ENCODE results near the gene CLSTN2. TPM values are rescaled to one million over a fixed set of nuclear protein-coding genes. Genes with fewer than 3 reads are reported as not detected.

Gene CLSTN2
- total and polyA plus RNA-seq, 2 of the 4 experiments (the other 2 are of a cell fraction), result under 0.01 to 0.07 TPM

- Histone ChIP-seq H2BK20ac (ENCODE audit: low read depth, low read length) (no peak overlapping the region), H3K56ac (ENCODE audit: extremely low read depth, insufficient read depth, low read length) (no peak overlapping the region), H4K91ac (ENCODE audit: insufficient read depth, low read depth, low read length) (no peak overlapping the region), H3K36me3 (ENCODE audit: control insufficient read depth, insufficient read depth, low read length) (no peaks in the 10 kb centered on the region), H3K4me1 (ENCODE audit: control insufficient read depth, insufficient read depth, low read length) (no peaks in the 10 kb centered on the region), H2AFZ (replicated peaks; ENCODE audit: low read length, poor library complexity) (no peak overlapping the region), H3K4ac (ENCODE audit: low read depth, low read length) (no peak overlapping the region), H2BK5ac (ENCODE audit: low read depth, low read length, poor library complexity, severe bottlenecking) (no peak overlapping the region), H2AK9ac (replicated peaks; ENCODE audit: low read depth, low read length, poor library complexity) (no peak overlapping the region), H3K27me3 (ENCODE audit: control insufficient read depth, insufficient read depth, low read length) (no peaks in the 10 kb centered on the region), H2AK5ac (ENCODE audit: low read depth, low read length) (no peak overlapping the region), H3K9me1 (ENCODE audit: insufficient read depth, low read length) (no peaks in the 10 kb centered on the region), H3K79me1 (ENCODE audit: low read depth in 1 of 2, low read length in 2 of 2) (no peaks in the 10 kb centered on the region), H3K27ac (ENCODE audit: insufficient read depth, low read length) (no peak overlapping the region), H3K4me2 (ENCODE audit: low read depth, low read length) (no peak overlapping the region), H3K9me3 (ENCODE audit: control insufficient read depth, insufficient read depth, low read length) (no peaks in the 10 kb centered on the region), H3K4me3 (ENCODE audit: insufficient read depth, low read depth, low read length) (no peak overlapping the region), H2BK120ac (ENCODE audit: low read depth, low read length) (no peak overlapping the region), H3K9ac (ENCODE audit: low read depth, low read length) (no peak overlapping the region), H3K23ac (ENCODE audit: low read depth, low read length) (no peak overlapping the region), H3K18ac (ENCODE audit: low read depth, low read length) (no peak overlapping the region), H2BK15ac (ENCODE audit: low read depth, low read length) (no peak overlapping the region), H4K5ac (ENCODE audit: low read depth, low read length) (no peak overlapping the region), H4K20me1 (ENCODE audit: insufficient read depth, low read length) (no peaks in the 10 kb centered on the region), H4K8ac (ENCODE audit: low read depth in 2 of 2, low read length in 2 of 2) (no peak overlapping the region), H3K14ac (replicated peaks; ENCODE audit: low read depth, low read length) (no peak overlapping the region)
- ChIA-PET CTCF (no interaction called here), POLR2A (ENCODE audit: unreplicated experiment) (no interaction called here)
- ATAC-seq (ENCODE audit: low read depth) (no peak), DNase-seq (no peak)
- BruUV-seq (replicated peaks), result no TSS peak
- dilution Hi-C loops (cut with HindIII; ENCODE audit: low sequenced_read_pairs, unreplicated experiment) (no loop called here), intact Hi-C loops (cut with micrococcal nuclease) (no loop called here), in situ Hi-C loops (cut with MboI; ENCODE audit: low sequenced_read_pairs) (no loop called here)
- TF ChIP-seq, protein P1, sequence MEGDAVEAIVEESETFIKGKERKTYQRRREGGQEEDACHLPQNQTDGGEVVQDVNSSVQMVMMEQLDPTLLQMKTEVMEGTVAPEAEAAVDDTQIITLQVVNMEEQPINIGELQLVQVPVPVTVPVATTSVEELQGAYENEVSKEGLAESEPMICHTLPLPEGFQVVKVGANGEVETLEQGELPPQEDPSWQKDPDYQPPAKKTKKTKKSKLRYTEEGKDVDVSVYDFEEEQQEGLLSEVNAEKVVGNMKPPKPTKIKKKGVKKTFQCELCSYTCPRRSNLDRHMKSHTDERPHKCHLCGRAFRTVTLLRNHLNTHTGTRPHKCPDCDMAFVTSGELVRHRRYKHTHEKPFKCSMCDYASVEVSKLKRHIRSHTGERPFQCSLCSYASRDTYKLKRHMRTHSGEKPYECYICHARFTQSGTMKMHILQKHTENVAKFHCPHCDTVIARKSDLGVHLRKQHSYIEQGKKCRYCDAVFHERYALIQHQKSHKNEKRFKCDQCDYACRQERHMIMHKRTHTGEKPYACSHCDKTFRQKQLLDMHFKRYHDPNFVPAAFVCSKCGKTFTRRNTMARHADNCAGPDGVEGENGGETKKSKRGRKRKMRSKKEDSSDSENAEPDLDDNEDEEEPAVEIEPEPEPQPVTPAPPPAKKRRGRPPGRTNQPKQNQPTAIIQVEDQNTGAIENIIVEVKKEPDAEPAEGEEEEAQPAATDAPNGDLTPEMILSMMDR (conservative IDR thresholded peaks at IDR 0.05; ENCODE audit: low read depth, low read length), result no peak
- no peak for TF ChIP-seq NFE2L2 (IDR thresholded peaks at IDR 0.05; ENCODE audit: low read depth, low read length)
- TF ChIP-seq MAFK (IDR thresholded peaks at IDR 0.05; ENCODE audit: low read depth, low read length), result no peak
- TF ChIP-seq, protein P2, sequence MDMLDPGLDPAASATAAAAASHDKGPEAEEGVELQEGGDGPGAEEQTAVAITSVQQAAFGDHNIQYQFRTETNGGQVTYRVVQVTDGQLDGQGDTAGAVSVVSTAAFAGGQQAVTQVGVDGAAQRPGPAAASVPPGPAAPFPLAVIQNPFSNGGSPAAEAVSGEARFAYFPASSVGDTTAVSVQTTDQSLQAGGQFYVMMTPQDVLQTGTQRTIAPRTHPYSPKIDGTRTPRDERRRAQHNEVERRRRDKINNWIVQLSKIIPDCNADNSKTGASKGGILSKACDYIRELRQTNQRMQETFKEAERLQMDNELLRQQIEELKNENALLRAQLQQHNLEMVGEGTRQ (IDR thresholded peaks at IDR 0.05; ENCODE audit: low read depth, low read length), result no peak
- TF ChIP-seq POLR2A (IDR thresholded peaks at IDR 0.05; ENCODE audit: low read depth, low read length), result no peak
- no peak for TF ChIP-seq FOS (IDR thresholded peaks at IDR 0.05; ENCODE audit: low read depth, low read length)
- TF ChIP-seq RFX5 (IDR thresholded peaks at IDR 0.05; ENCODE audit: low read depth, low read length), result no peak
- no peak for TF ChIP-seq CEBPB (IDR thresholded peaks at IDR 0.05; ENCODE audit: low read depth, low read length)
- TF ChIP-seq RAD21 (IDR thresholded peaks at IDR 0.05; ENCODE audit: low read length), result no peak
These were observed 224.7 kb downstream of the CLSTN2 start for GRCh38 chr3:140159646-140160045.

Data from IMR-90 (cell line).